Measurements from ENCODE around the gene RASSF6. TPM values are rescaled to one million over a fixed set of nuclear protein-coding genes. Genes with fewer than 3 reads are reported as not detected.
"Not testable (repeated sequence)": the region's sequence is repeated elsewhere in the genome, so short reads cannot be mapped to it uniquely, and the experiment has no call there.

Gene RASSF6
- total RNA-seq, 1 donor from 2014 or later = not detected

GRCh38 chr4:73613130-73613529, 7.1 kb downstream of the RASSF6 start:
- DNase-seq (ENCODE audit: low read depth in 2 of 2) = no peak

DNA sequence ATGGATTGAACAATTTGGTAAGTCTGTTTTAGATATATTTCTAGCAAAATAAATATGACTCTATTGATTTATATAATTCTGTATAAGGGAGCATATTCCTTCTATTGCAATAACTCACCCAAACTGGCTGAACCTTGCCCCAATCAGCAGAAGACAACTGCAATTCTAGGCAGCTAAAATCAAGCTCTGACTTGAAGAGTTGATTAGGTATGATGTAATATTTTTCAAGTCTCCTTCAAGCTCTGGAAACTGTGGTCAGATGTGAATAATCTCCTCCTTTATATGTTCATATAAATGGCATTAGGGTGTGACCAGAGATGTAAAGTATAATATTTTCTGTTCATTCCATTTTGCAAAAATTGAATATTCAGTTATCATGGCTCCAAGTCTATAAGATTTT, 8.2 kb downstream of the RASSF6 start:
- DNase-seq (ENCODE audit: low read depth in 2 of 2) = no peak

DNA sequence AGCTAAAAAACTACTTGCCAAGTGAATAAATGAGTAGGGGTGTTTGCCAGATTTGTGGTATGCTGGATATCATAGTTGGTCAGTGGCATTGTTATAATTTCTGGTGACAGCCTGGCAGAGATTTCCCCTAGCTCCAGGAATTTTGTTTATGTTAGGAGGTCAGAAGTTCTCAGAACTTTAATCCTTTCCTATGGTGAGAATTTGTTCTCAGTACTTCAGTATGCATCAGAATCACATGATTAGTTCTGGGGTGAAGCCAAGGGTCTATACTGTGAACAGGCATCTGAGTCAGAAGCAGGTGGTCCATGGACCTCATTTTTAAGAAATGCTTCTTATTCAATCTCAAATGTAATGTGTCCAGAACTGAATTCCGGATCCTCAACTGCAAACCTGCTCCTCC, 10.5 kb downstream of the RASSF6 start:
- peak in 1 of 2 donors; percentile 30 for DNase-seq (ENCODE audit: low read depth in 2 of 2)

GRCh38 chr4:73608689-73609594, 11.3 kb downstream of the RASSF6 start:
- DNase-seq (ENCODE audit: low read depth in 2 of 2) = peak in 1 of 2 donors; percentile 17

DNA sequence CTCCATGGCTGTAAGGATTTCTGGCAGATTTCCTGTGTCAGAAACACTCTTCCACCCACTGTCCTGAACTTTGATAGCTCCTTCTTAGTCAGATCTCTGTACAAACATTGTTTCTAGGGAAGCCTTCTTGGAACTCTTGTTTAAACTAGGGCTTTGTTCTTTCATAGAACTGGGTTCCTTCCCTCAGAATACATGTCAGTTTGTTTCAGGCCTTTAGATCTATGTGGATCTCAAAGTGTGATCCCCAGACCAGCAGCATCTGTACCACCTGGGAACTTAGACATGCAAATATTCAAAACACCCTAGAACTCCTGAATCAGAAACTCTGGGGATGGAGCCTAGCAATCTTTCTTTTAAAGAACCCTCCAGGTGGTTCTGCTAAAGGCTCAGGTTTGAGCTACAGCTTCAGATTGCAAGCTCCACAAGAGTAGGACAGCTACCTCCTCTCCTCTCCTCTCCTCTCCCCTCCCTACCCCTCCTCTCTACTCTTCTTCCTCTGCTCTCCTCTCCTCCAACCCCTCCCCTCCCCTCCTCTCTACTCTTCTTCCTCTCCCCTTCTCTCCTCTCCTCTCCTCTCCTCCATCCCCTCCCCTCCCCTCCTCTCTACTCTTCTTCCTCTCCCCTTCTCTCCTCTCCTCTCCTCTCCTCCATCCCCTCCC, 12.7 kb downstream of the RASSF6 start:
- DNase-seq (ENCODE audit: low read depth in 2 of 2) = no peak

GRCh38 chr4:73606465-73606974, 13.7 kb downstream of the RASSF6 start:
- DNase-seq (ENCODE audit: low read depth in 2 of 2) = no peak

DNA sequence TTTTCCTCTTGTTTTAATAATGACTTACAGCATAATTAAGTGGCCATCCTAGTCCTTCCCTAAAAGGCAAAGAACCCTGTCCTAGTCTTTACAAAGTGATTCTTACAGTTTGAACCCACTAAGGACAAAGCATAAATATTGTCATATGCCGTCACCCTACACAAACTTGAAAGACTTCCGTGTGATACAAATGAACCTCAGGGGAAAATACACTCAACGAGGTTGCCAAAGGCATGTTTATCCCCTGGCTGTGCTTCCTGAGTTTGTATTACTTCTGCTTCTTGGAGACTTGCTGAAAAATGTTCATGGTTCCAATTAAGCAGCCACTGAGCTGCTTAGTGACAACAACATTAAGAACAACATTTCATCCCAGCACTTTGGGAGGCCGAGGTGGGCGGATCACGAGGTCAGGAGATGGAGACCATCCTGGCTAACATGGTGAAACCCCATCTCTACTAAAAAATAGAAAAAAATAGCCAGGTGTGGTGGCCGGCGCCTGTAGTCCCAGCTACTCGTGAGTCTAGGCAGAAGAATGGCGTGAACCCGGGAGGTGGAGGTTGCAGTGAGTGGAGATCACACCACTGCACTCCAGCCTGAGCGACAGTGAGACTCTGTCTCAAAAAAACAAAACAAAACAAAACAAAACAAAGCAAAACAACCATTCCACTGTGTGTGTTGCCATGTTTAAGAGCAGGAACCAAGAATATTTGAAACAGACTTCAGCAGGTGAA, 16.2 kb downstream of the RASSF6 start:
- no peak for DNase-seq (ENCODE audit: low read depth in 2 of 2)

DNA sequence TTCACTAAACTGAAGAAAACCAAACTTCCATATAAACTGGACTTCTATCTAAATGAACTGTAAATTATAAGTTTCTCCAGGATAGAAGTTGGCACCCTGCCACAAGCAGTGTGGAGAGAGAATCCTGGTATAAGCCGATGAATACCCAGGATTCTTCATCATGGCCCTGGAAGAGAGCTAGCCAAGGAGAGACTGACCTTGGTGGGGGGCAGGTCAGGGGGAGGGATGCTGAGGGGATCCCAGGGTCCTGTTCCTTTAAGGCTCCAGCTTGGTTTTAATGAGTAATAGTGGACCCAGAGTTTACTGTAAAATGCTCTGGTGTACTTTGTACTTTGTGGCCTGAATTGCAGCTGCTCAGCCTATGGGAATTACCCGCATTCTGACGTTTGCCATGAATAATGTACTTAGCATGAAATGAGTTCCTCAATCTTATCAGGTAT, 16.9 kb downstream of the RASSF6 start:
- DNase-seq (ENCODE audit: low read depth in 2 of 2) = no peak

DNA sequence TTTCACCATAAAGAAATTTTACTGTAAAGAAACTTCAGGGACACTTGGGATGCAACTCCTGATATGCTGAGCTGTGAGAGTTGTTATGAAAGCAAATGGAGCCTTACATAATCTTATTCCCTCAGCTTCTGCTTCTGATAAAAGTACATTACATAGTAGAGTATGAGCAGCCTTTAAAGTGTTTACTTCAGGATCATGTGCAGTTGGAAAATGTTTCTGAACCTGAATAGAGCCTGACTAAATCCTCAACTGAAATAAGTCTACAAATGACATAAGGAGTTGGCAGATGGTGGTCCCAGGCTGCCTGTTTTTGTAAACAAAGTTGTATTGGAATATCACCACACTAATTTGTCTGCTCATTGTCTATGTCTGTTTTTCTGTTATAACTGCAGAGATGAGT, 19.3 kb downstream of the RASSF6 start:
- no peak for DNase-seq (ENCODE audit: low read depth in 2 of 2)

GRCh38 chr4:73599182-73599581, 21.1 kb downstream of the RASSF6 start:
- DNase-seq (ENCODE audit: low read depth in 2 of 2) = no peak

- DNase-seq (ENCODE audit: low read depth in 2 of 2) = no peak
These were observed 22.6 kb downstream of the RASSF6 start for GRCh38 chr4:73597594-73597993.

DNA sequence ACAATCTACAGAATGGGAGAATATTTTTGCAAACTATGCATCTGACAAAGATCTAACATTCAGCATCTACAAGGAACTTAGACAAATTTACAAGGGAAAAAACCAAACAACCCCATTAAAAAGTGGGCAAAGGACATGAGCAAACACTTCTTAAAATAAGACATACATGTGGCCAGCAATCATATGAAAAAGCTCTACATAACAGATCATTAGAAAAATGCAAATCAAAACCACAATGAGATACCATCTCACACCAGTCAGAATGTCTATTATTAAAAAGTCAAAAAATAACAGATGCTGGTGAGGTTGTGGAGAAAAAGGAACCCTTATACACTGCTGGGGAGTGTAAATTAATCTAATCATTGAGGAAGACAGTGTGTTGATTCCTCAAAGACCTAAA, 23.1 kb downstream of the RASSF6 start:
- DNase-seq (ENCODE audit: low read depth in 2 of 2) = not testable (repeated sequence)

- DNase-seq (ENCODE audit: low read depth in 2 of 2) = no peak
These were observed 24.2 kb downstream of the RASSF6 start for GRCh38 chr4:73596001-73596400.

DNA sequence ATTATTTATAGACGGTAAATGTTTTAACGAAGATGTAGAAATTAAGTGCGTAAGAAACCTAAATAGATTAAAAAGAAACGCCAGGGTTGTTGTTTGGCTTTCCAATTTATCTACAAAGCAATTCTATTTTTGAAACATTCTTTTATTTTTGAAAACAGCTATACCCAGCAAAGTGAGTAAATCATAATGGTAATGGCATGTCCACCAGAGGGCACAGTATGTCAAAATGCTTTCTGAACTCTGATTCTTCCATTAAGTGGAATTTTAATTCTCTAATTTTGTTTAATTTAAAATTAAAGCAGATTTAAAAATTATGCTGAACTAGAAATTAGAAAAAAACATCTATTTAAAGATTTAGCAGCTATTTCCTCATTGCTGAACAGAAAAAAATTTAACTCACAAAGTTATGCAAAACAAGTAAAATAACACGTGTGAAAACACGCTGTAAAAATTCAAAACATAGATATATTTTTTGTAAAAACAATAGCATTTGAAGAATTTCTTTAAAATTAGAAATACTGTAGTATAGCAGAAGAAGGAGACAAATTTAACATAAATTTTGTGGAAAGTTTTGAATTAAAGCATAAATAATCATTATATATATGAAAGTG, 26.5 kb downstream of the RASSF6 start:
- peak; percentile 32 to 58 for DNase-seq (ENCODE audit: low read depth in 2 of 2)

DNA sequence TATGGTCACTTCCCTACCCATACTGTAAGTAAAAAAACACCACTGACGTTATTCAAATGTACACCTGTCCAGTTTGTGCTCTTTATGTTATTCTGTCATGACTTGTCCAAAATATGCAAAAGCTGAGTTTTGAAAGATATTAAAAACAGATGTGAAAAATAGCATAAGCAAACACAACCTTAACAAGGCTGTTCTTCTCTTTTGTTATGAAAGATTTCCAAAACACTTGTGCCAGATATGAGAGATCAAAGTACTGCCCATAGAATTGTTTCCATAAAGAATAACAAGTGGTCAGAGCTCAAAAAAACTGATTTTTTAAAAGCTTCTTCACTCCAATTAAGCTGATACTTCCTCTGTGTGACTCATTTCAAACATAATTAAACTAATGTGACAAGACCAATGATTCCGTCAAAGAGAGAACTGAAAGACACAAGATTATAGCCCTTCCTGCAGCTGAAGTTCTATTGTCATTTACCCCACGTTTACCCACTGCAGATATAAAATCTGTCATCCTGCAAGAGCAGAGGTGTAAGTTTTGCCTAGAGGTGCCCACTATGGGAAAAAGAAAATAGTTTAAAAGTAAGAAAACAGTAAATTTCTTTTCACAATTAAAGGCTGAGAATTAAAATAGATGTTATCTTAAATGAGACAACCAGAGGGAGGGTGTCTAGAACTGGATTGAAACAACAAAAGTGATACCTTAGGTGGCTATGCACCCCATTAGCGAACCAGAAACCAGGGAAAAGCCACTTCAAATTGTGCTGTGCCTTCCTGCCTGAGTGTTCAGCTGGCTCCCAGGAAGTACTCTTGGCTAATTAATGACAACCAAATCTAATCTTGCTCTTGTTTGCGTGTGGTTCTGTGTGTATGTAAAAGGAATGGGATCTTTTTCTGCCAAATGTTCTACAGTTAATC, 30.1 kb downstream of the RASSF6 start:
- DNase-seq (ENCODE audit: low read depth in 2 of 2) = no peak

DNA sequence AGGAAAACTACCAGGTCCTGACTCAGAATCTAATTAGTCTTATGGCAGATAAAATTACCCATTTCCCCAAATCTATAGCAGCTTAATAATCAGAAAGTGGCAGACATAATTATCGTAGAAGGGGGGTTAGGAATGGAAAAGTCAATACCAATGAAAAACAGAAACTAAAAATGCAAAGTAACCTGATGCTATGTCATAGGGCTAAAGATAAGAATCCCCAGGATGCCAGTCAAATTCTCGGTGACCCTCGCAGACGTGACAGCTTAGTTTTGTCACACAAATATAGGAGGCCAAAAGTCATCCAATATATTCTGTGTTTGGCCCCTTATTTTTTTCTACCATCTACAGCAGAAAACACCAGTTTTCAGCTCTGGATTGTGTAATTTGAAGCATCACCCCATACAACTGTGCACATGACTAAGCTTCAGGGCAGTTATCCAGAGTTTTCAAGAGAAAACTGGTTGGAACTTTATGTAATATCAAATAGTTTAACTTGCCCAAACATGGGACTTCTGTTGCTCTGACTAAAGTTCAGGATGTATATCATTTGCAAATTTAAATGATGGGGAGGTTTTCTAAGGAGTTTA, 30.9 kb downstream of the RASSF6 start:
- no peak for DNase-seq (ENCODE audit: low read depth in 2 of 2)

GRCh38 chr4:73588613-73589012, 31.6 kb downstream of the RASSF6 start:
- DNase-seq (ENCODE audit: low read depth in 2 of 2) = no peak

- no peak for DNase-seq (ENCODE audit: low read depth in 2 of 2)
These were observed 33.6 kb downstream of the RASSF6 start for GRCh38 chr4:73586666-73587065.

DNA sequence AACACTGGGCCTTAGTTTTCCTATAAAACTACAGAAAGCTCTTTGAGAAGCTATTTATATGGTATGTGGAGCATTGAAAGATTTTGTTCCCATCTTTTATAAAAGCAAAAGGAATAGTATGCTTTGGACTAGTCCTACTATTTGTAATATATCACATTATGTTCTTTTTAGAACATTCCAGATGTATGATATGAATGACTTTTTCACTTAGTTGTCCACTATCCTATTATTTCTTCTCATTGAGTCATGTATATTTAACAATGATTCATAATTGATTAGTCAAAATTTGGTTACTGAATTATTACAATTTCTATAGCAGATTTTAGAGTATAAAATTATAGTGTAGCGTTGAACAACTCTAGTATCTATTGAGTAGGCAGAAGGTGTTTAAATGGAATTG, 34.2 kb downstream of the RASSF6 start:
- DNase-seq (ENCODE audit: low read depth in 2 of 2) = no peak

- DNase-seq (ENCODE audit: low read depth in 2 of 2) = no peak
These were observed 34.9 kb downstream of the RASSF6 start for GRCh38 chr4:73585345-73585744.
